Measurements from ENCODE around the gene SBF2.

SBF2 gene

GRCh38 chr11:9735236-9735635 is 558.8 kb downstream of the SBF2 start:
- DNase-seq = no peak

GRCh38 chr11:9733212-9733611 is 560.8 kb downstream of the SBF2 start:
- no peak for DNase-seq

DNA sequence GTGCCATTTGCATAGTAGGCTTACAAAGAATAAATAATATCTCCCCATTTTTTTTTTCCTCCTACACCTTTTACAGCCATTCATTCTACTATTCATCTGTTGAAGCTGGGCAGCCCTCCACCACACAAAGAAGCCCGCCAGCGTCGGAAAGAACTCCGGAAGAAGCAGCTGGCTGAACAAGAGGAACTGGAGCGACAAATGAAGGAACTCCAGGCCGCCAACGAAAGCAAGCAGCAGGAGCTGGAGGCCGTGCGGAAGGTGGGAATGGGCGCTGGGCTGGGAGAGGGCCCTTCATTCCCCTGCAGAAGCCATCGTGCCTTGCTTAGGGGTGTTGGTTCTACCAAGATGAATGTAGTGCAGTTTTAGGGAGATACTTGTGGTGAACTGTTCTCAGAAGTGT is 561.6 kb downstream of the SBF2 start:
- no peak for DNase-seq

GRCh38 chr11:9731256-9731655 is 562.8 kb downstream of the SBF2 start:
- no peak for DNase-seq
